A549 (cell line): ENCODE results near the gene RPTOR. TPM values are rescaled to one million over a fixed set of nuclear protein-coding genes. Genes with fewer than 3 reads are reported as not detected.

Experiments used
- ATAC-seq, 2 experiments: fragments of 200-7000 bp in 1 of 2; fragments of >200 bp in 1 of 2; cut with Nextera tagmentation in 1 of 2; cut with Tn5 transposase in 1 of 2; 3 replicates each; pipeline versions ENCODE4 v1.8.0 to v1.9.1; 2018 to 2020; ENCODE audit warnings: mild to moderate bottlenecking in 1 of 2, moderate library complexity in 1 of 2
- CTCF ChIA-PET: fragments of 300-600 bp; sonication (Branson Sonifier 250); formaldehyde crosslinking; extraction: SDS; loops from one replicate; lab custom pipeline; 2021; ENCODE audit warnings: antibody characterized with exemption, inconsistent platforms; lab: Yijun Ruan, JAX
- POLR2A ChIA-PET: fragments of 350-600 bp; formaldehyde crosslinking; extraction: SDS; loops from one replicate; lab custom pipeline; 2021; ENCODE audit warnings: antibody characterized with exemption, inconsistent platforms; lab: Yijun Ruan, JAX
- DNase-seq, 2 experiments: peaks; one replicate each; pipeline versions ENCODE4 v3.0.0 to v3.0.0-alpha.2; 2011 to 2016; ENCODE audit warnings: low read depth in 1 of 2, low spot score in 1 of 2
- FAIRE-seq: peaks from 2 replicates; lab custom pipeline; 2011; peaks lifted over from hg19 to GRCh38; lab: Jason Lieb, UNC
- H3K27ac ChIP-seq, 2 experiments: fragments of >200 bp; sonication (Bioruptor Twin); formaldehyde crosslinking; 3 replicates each; pipeline ENCODE4 v1.5.1; 2016 to 2017
- H3K4me1 ChIP-seq: fragments of >200 bp; sonication (Bioruptor Twin); formaldehyde crosslinking; 3 replicates; pipeline ENCODE4 v1.6.1; 2016
- H3K4me2 ChIP-seq: fragments of >200 bp; sonication (Bioruptor Twin); formaldehyde crosslinking; 3 replicates; pipeline ENCODE4 v1.6.1; 2016
- H3K4me3 ChIP-seq: fragments of >200 bp; sonication (Bioruptor Twin); formaldehyde crosslinking; 3 replicates; pipeline ENCODE4 v1.5.1; 2016
- H3K9me3 ChIP-seq: fragments of >200 bp; sonication (Bioruptor Twin); formaldehyde crosslinking; 3 replicates; pipeline ENCODE4 v1.6.1; 2016
- CBX8 ChIP-seq: fragments of 200-600 bp; sonication (generic); IDR thresholded peaks from 2 replicates; pipeline ENCODE4 v1.6.1; 2016
- EHMT2 ChIP-seq: fragments of 200-600 bp; sonication (generic); IDR thresholded peaks from 2 replicates; pipeline ENCODE4 v1.6.1; 2016; ENCODE audit warnings: antibody characterized with exemption, low read depth, mild to moderate bottlenecking, moderate library complexity
- FOXS1 ChIP-seq: fragments of 250-450 bp; sonication (Bioruptor Pico); IDR thresholded peaks from 2 replicates; pipeline ENCODE4 v1.5.0; 2020; ENCODE audit warnings: mild to moderate bottlenecking, moderate library complexity
- HOXA7 ChIP-seq: fragments of 250-450 bp; sonication (Bioruptor Pico); IDR thresholded peaks from 2 replicates; pipeline ENCODE4 v1.5.0; 2020; ENCODE audit warnings: mild to moderate bottlenecking, moderate library complexity
- HOXB5 ChIP-seq: fragments of 250-450 bp; sonication (Bioruptor Pico); IDR thresholded peaks from 2 replicates; pipeline ENCODE4 v1.5.0; 2020; ENCODE audit warnings: mild to moderate bottlenecking, moderate library complexity
- JUN ChIP-seq, 2 experiments: fragments of >200 bp; sonication (Bioruptor Twin); formaldehyde crosslinking; IDR thresholded peaks; 2 replicates in 1 of 2; 3 replicates in 1 of 2; pipeline ENCODE4 v1.6.1; 2016 to 2017
- KDM1A ChIP-seq: fragments of 200-600 bp; sonication (generic); IDR thresholded peaks from 2 replicates; pipeline ENCODE4 v1.6.1; 2016; ENCODE audit warnings: low read depth, mild to moderate bottlenecking
- KDM5A ChIP-seq: fragments of 200-600 bp; sonication (generic); IDR thresholded peaks from 2 replicates; pipeline ENCODE4 v1.6.1; 2016; ENCODE audit warnings: antibody characterized with exemption, mild to moderate bottlenecking
- NFE2L2 ChIP-seq: fragments of 150-350 bp; conservative IDR thresholded peaks from 2 replicates; pipeline ENCODE4 v1.6.1; 2014; ENCODE audit warnings: low read length
- PHF8 ChIP-seq: fragments of 200-600 bp; sonication (generic); IDR thresholded peaks from 2 replicates; pipeline ENCODE4 v1.6.1; 2016; ENCODE audit warnings: low read depth, mild to moderate bottlenecking, antibody characterized with exemption, moderate library complexity, borderline replicate concordance
- POLR2AphosphoS2 ChIP-seq: conservative IDR thresholded peaks from 2 replicates; pipeline ENCODE4 v1.6.1; 2012; ENCODE audit warnings: low read length, improper control_type of control experiment, inconsistent platforms
- RAD21 ChIP-seq, 2 experiments: fragments of >200 bp in 1 of 2; sonication (Bioruptor Twin) in 1 of 2; formaldehyde crosslinking in 1 of 2; IDR thresholded peaks in 1 of 2; conservative IDR thresholded peaks in 1 of 2; 2 replicates in 1 of 2; 3 replicates in 1 of 2; pipeline ENCODE4 v1.6.1; 2012 to 2018; ENCODE audit warnings: inconsistent platforms in 1 of 2
- SREBF2 ChIP-seq: fragments of 450-650 bp; IDR thresholded peaks from 2 replicates; pipeline ENCODE4 v1.6.1; 2014; ENCODE audit warnings: mild to moderate bottlenecking, moderate library complexity
- TFCP2L1 ChIP-seq: fragments of 250-450 bp; sonication (Bioruptor Pico); IDR thresholded peaks from 2 replicates; pipeline ENCODE4 v1.5.0; 2021; ENCODE audit warnings: mild to moderate bottlenecking
- TP53 ChIP-seq: fragments of 250-450 bp; sonication (Bioruptor Pico); IDR thresholded peaks from 2 replicates; pipeline ENCODE4 v1.5.0; 2021; ENCODE audit warnings: mild to moderate bottlenecking, moderate library complexity
- WGBS: methylation state at CpG from one replicate; pipeline ENCODE4 v1.1.6; 2017; ENCODE audit errors: missing lambda C conversion rate; 5-methylcytosine and 5-hydroxymethylcytosine counted together
- polyA plus RNA-seq, 4 experiments: library from polyadenylated mRNA; depleted of rRNA in 3 of 4; stranded (reverse); fragments of >200 nt; fragmentation: RNase III in 1 of 4; extraction: RNeasy Plus Mini Kit Qiagen cat#74134 plus additional on column Dnase treatment in 1 of 4; gene quantifications; 2 replicates in 3 of 4; 3 replicates in 1 of 4; pipeline ENCODE4 v1.2.3, GENCODE V29; 2011 to 2017
- TF ChIP-seq, protein P1 (sequence below): fragments of >200 bp; sonication (Bioruptor Twin); formaldehyde crosslinking; IDR thresholded peaks from 2 replicates; pipeline ENCODE4 v1.6.1; 2016
- TF ChIP-seq, protein P2 (sequence below): fragments of 150-350 bp; IDR thresholded peaks from 2 replicates; pipeline ENCODE4 v1.6.1; 2014; ENCODE audit warnings: low read depth, mild to moderate bottlenecking, low read length

RPTOR gene
- polyA plus RNA-seq, 2 of the 4 experiments (the other 2 are of a cell fraction), result 10.8 to 27.1 TPM

DNA sequence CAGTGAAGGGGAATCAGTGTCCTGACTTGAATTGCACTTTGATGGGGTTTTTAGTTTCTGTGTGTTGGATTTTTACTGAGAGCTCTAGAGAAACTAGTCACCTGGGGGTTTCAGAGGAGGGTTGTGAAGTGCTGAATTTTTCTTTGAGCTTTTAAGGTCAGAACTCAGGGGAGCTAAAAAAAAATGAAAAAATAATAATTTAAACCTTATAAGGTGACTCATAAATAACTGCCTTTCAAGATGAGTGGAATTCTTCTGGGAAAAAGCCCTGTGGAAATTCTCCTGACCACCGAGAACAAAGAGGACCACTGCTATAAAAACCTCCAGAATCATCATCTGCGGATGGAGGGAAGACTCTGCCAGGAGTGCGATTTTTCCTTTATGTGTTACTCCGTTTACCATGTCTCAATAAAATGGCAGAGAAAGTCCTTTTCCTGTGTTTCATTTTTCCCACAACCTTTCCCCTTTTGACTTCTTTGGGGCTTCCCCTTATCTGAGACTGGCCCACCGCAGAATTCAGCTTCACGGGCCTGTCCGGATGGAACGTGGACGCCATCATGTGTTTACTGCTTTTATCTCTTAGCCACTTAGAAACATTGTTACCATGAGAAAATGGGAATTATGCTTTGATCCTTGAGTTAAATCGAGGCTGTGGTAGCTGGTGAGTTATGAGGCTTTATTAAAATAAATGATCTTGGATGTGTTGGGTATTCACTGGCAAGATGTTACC, 39.7 kb downstream of the RPTOR start:
- DNase-seq, result no peak
- ChIA-PET CTCF (interaction anchor here (0.6 to 5.3 kb wide), 8 partner anchors 9 to 500 kb away, joined by 3 to 59 read pairs (median 4); no protein-coding TSS in a partner anchor), POLR2A (no interaction called here)
- no peak overlapping the region for H3K27ac ChIP-seq
- TF ChIP-seq FOXS1 (CRISPR knock-in tag) (no peak), EHMT2 (no peak), SREBF2 (no peak), CBX8 (no peak), KDM5A (no peak), JUN (IDR thresholded peaks at IDR 0.05) (no peak), TP53 (CRISPR knock-in tag) (no peak), KDM1A (no peak), NFE2L2 (no peak)
- TF ChIP-seq, protein P1, sequence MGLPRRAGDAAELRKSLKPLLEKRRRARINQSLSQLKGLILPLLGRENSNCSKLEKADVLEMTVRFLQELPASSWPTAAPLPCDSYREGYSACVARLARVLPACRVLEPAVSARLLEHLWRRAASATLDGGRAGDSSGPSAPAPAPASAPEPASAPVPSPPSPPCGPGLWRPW, result no peak
- TF ChIP-seq, protein P2, sequence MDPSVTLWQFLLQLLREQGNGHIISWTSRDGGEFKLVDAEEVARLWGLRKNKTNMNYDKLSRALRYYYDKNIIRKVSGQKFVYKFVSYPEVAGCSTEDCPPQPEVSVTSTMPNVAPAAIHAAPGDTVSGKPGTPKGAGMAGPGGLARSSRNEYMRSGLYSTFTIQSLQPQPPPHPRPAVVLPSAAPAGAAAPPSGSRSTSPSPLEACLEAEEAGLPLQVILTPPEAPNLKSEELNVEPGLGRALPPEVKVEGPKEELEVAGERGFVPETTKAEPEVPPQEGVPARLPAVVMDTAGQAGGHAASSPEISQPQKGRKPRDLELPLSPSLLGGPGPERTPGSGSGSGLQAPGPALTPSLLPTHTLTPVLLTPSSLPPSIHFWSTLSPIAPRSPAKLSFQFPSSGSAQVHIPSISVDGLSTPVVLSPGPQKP, result no peak
- H3K4me2 ChIP-seq, result no peak overlapping the region
- no peak for ATAC-seq
- FAIRE-seq, result no peak
- no peak overlapping the region for H3K4me3 ChIP-seq
- H3K9me3 ChIP-seq, result no peaks in the 10 kb centered on the region
- 91% methylated on average over 10 of the region's 10 CpGs for WGBS
- no peaks in the 10 kb centered on the region for H3K4me1 ChIP-seq

DNA sequence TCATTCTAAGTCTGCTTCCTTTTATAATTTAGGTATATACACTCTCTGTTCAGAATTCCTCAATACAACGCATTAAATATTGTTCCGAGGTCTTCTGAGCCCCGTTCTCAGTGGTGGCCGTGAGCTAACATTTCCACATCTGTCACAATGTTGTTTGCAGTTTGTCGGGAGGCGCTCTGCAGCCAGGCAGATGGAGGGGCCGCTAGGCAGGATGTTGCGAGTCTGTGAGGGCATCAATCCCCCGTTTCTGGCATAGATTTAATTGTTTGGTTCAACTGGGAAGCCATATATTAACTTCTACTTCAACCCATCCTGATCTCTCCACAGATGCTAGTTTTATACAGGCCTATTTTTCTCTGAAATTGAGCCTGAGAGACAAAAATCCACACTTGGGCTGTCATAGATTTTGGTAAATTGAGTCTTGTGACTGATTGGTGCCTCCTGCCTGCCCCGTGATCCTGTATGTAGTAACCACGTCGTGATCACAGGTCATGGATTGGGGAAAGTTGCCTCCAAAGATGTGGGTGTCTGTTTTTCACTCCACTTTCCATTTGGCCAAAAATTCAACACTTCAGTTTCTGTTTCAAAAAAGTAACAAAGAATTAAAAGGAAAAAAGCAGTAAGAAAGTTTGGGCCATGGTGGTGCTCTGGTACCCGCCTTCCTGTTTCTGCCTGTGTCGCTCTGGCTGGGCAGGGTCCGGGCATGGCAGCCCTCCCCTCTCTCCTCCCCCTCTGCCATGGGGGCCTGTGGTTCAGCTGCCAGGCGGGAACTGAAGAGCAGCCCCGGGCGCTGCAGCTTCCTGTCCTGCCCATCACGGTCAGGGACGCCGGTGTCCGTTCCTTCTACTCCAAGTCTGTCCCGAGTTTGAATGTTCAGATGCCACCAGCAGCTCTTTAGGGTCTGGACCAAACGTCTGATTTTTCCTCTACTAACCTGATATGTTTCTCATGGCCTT, 41.5 kb downstream of the RPTOR start:
- no peak for FAIRE-seq
- no peaks in the 10 kb centered on the region for H3K4me1 ChIP-seq
- H3K4me2 ChIP-seq, result no peak overlapping the region
- no peak for ATAC-seq
- ChIA-PET POLR2A (no interaction called here), CTCF (interaction anchor here (1.6 to 5.3 kb wide), 2 partner anchors 11 to 14 kb away, joined by 3 to 59 read pairs; no protein-coding TSS in a partner anchor)
- no peak for DNase-seq
- no peaks in the 10 kb centered on the region for H3K9me3 ChIP-seq
- TF ChIP-seq HOXA7 (CRISPR knock-in tag), result no peak
- no peak for TF ChIP-seq PHF8
- TF ChIP-seq, all 56 proteins: peak for 0
- no peak overlapping the region for H3K4me3 ChIP-seq
- 91% methylated on average over 24 of the region's 24 CpGs for WGBS
- H3K27ac ChIP-seq, result no peak overlapping the region

DNA sequence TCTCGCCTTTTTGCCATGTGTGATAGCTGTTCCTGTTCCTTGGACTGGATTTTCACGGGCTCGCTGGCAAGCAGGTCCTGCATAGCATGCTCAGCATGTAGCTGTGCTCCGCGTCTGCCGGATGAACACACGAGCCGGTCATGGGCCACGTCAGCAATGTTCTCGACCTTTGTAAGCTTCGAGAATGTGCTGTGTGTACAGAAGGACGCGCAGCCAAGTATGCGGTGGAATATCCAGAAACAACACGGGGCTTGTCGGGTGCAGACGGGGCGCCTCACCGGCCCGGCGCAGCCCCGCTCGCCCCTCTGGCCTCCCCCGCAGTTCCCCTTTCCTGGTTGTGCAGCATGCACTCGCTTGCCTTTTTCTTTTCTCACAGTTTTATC, 42.2 kb downstream of the RPTOR start:
- Histone ChIP-seq H3K4me1 (no peaks in the 10 kb centered on the region), H3K27ac (no peak overlapping the region), H3K4me2 (no peak overlapping the region), H3K4me3 (no peak overlapping the region), H3K9me3 (no peaks in the 10 kb centered on the region)
- TF ChIP-seq RAD21 (conservative IDR thresholded peaks at IDR 0.05 in 1 of 2, IDR thresholded peaks at IDR 0.05 in 1 of 2) (no peak), POLR2AphosphoS2 (no peak), HOXB5 (CRISPR knock-in tag) (no peak), TFCP2L1 (CRISPR knock-in tag) (no peak)
- ChIA-PET POLR2A (no interaction called here), CTCF (interaction anchor here (1.3 to 5.3 kb wide), 3 partner anchors 12 to 20 kb away, joined by 3 to 59 read pairs (median 3); no protein-coding TSS in a partner anchor)
- no peak for ATAC-seq
- no peak for DNase-seq
- no peak for FAIRE-seq
- 93% methylated on average over 25 of the region's 25 CpGs for WGBS
